GM18499 (cell line): ENCODE results near the gene GBF1.
"Not testable (repeated sequence)": the region's sequence is repeated elsewhere in the genome, so short reads cannot be mapped to it uniquely, and the experiment has no call there.

ENCODE experiments used
- ATAC-seq: cut with Tn5 transposase; IDR thresholded peaks from one replicate; pipeline ENCODE4 v1.9.1; 2021; ENCODE audit warnings: moderate number of reproducible peaks; ENCODE audit not compliant: insufficient read depth, unreplicated experiment

The GBF1 gene

DNA sequence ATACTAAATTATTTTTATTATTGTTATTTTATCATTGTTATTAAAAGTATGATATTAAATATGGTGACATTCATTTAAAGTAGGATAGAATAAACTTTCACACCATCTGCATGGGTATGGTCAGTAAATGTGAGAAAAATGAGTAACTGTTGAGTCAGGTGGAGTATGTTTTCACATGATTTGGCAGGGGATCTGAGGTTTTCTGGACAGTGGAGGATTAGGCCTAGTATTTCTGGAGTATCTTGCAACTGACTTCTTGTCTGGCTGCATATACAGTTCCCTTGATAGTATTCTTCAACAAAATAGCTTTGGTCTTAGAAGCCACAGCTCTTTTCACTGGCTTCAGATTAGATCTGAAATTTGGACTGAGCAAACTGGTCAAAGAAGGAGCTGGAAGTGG, 54.5 kb downstream of the GBF1 start:
- ATAC-seq: no peak

- ATAC-seq: no peak
Observed at GRCh38 chr10:102300278-102300843, 55.0 kb downstream of the GBF1 start.

DNA sequence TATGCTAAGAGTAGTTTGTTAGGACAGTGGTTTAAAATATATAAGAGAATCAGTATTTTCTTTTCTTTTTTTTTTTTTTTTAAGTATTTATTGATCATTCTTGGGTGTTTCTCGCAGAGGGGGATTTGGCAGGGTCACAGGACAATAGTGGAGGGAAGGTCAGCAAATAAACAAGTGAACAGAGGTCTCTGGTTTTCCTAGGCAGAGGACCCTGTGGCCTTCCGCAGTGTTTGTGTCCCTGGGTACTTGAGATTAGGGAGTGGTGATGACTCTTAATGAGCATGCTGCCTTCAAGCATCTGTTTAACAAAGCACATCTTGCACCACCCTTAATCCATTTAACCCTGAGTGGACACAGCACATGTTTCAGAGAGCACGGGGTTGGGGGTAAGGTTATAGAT, 55.6 kb downstream of the GBF1 start:
- ATAC-seq: not testable (repeated sequence)

GRCh38 chr10:102301332-102301731, 56.0 kb downstream of the GBF1 start:
- not testable (repeated sequence) for ATAC-seq

GRCh38 chr10:102302611-102303010, 57.3 kb downstream of the GBF1 start:
- no peak for ATAC-seq

- no peak for ATAC-seq
Observed at GRCh38 chr10:102306006-102306405, 60.7 kb downstream of the GBF1 start.

GRCh38 chr10:102306710-102307109, 61.4 kb downstream of the GBF1 start:
- no peak for ATAC-seq

GRCh38 chr10:102308318-102308717, 63.0 kb downstream of the GBF1 start:
- not testable (repeated sequence) for ATAC-seq

- ATAC-seq: no peak
Observed at GRCh38 chr10:102309236-102309635, 63.9 kb downstream of the GBF1 start.

DNA sequence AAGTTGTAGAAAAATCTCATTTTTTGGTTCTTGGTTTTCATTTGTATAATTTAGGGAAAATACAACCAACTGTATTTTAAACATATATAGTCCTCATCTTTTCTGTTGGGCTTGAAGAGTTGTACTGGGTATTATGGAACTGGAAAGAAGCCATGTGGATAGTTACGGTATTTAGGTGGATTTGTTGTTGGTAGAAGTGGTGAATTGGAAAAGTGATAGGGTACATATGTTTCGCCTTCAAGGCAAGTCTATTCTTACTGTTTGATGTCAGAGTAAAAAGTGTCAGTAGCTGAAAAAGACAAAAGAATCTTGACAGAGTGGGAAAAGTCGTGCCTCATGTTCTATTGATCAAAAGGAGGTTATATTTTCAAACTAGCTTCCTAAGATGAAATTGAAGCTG, 64.6 kb downstream of the GBF1 start:
- no peak for ATAC-seq

DNA sequence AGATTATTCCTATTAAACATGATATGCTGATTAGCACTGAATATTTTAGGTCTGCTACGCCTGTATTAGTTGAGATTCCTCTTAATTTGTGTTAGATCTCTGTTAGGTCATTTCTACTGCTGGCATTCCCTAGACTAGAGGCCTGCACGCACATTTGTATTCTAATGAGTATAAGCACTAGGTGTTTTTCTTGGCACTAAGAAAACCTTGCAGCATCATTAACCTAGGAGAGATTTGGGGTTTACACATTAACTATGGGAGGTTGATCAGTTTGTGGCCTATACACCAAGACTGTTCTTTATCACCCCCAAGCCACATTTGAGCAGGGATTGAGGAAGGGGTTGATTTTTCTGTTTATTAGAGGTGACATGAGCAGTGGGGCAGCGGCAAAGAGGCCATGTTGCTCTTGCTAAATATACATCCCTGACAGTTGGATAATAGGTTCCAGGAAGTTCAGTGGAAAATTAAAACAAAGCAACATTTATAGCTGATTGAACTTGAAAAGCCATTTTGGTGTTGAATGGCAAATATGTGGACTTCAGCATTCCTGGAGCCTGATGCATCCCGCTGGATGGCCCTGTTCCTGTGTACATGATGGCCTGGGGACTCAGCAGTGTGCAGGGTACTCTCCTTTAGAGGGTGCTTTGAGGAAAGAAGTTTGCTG, 65.2 kb downstream of the GBF1 start:
- ATAC-seq: no peak

DNA sequence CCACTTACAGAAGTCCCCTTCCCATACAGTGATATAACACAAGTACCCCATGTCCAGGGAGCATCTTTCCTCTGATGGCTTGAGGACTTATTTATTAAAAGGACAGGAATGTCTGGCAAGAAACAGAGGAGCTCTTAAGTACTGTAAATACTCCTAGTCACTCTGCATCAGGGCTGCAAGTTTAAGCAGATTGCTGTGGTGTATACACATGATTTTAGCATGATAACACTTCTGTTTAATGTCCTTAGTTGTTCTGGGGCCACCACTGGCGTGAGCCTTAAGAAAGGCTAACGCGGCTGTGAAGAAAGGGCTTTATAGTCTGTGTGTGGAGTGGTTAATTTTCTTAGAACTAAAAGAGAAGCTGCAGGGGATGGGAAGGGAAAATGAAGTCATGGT, 65.7 kb downstream of the GBF1 start:
- ATAC-seq: no peak

- ATAC-seq: no peak
Observed at GRCh38 chr10:102312683-102313082, 67.4 kb downstream of the GBF1 start.

- no peak for ATAC-seq
Observed at GRCh38 chr10:102313221-102313896, 68.0 kb downstream of the GBF1 start.

- no peak for ATAC-seq
Observed at GRCh38 chr10:102314801-102315200, 69.5 kb downstream of the GBF1 start.

DNA sequence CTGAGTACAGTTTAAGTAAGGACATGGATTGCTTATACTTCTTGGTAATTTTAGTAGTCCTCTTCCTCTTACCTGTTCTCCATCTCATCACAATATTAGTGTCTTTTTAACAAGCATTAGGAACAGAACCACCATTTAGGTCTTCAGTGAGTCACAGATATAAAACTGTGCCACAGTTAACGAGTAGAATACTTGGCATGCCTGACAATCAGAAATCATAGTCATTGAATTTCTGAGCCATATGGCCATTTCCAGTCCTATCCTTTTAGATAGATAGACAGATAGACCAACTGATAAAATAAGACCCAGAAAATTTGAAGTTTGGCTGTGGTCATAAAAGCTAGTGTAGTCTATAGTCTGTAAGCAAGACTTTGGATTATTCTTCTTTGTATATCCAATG, 71.1 kb downstream of the GBF1 start:
- no peak for ATAC-seq

DNA sequence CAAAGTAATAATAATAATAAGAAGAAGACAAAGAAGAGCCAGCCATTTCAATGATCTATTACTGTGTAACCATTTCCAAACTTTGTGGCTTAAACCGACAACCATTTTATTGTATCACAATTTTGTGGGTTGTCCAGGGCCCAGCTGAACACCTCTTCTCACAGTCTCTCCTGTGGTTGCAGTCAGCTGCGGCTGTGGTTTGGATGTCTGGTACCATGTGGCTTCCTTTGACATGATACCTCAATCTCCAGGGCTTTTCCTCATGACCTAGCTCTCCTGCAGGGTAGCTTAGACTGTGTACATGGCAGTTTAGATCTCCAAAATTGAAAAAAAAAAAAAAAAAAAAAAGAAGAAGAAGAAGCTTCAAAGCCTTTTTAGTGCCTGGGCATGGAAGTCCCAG, 77.6 kb downstream of the GBF1 start:
- no peak for ATAC-seq

DNA sequence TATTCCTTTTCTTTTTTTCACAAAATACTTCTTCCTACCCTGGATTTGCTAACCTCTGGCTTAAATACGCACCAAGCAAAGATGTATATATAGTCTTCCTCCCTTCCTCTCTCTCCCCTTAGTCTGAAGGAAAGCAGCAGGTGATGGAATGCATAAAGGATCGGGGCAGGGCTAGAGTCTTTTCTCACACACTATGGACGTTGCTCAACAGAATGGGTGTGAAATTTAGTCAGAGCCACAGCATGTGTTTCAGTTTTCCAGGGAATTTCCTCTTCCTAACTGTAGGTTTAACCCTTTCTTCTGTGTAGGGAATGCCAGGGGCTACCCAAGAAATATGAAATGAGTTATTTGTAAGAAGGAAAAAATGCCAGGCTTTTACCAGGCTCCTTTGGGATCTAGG, 78.7 kb downstream of the GBF1 start:
- ATAC-seq: no peak

DNA sequence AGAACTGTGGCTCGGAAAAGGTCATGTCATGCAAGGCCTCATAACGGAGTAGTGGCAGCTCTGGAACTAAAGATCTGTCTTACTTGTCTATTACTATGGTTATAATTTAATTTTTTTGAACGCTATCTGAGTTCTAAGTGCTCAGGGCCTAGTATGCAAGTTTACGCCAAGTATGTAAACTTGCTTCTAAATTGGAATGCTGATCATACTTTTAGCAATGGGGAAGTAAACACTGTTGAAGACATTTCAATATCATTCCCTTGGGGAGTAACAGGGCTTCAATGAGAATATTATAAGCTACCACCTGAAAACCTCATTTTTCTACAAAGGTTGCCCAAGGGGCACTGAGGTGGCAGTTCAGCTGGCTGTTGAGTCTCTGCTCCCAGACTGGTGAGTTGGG, 80.7 kb downstream of the GBF1 start:
- ATAC-seq: no peak

DNA sequence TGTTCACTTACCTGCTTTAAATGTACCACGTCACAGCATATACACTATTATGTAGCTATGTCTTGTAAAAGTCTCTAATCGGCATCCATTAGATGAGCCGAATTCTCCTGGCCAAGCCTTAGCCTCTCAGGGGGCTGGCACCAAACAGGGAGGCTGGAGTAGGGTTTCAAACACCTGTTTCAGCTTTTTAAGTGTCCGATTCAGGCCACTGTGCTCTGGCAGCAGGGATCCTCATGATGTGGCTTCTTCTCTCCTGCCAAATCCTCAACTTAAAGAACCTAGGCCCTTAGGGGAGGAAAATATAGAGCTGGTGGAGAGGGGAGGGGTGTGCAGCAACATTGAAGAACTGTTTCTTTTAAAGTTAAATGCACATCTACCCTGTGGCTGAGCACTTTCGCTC, 81.7 kb downstream of the GBF1 start:
- no peak for ATAC-seq

GRCh38 chr10:102327641-102328040, 82.3 kb downstream of the GBF1 start:
- ATAC-seq: no peak

- no peak for ATAC-seq
Observed at GRCh38 chr10:102332772-102333171, 87.4 kb downstream of the GBF1 start.
